Measurements from ENCODE around the gene IGF2BP3.

- TF ChIP-seq CTCF (conservative IDR thresholded peaks at IDR 0.05; ENCODE audit: low read depth, low read length) = no peak
- TF ChIP-seq EZH2 (IDR thresholded peaks at IDR 0.05; ENCODE audit: borderline replicate concordance, low read depth, low read length, poor library complexity, severe bottlenecking) = no peak
These were observed 135.7 kb downstream of the IGF2BP3 start for GRCh38 chr7:23334482-23335056.
